Stimulated activated CD8-positive, alpha-beta memory T cell treated with anti-CD3 and anti-CD28 coated beads, Interleukin-15, amount 100 ng/mL, for 48 hours (primary cell): ENCODE measurements around the gene TRIM72.
"Not testable (repeated sequence)": the region's sequence is repeated elsewhere in the genome, so short reads cannot be mapped to it uniquely, and the experiment has no call there.

ENCODE experiments used
- DNase-seq, 2 donors: peaks; one replicate each; pipeline ENCODE4 v3.0.0-alpha.2; 2020; ENCODE audit warnings: low read depth in 2 of 2

The TRIM72 gene

GRCh38 chr16:31215287-31216162 is 1.6 kb downstream of the TRIM72 start:
- no peak for DNase-seq

DNA sequence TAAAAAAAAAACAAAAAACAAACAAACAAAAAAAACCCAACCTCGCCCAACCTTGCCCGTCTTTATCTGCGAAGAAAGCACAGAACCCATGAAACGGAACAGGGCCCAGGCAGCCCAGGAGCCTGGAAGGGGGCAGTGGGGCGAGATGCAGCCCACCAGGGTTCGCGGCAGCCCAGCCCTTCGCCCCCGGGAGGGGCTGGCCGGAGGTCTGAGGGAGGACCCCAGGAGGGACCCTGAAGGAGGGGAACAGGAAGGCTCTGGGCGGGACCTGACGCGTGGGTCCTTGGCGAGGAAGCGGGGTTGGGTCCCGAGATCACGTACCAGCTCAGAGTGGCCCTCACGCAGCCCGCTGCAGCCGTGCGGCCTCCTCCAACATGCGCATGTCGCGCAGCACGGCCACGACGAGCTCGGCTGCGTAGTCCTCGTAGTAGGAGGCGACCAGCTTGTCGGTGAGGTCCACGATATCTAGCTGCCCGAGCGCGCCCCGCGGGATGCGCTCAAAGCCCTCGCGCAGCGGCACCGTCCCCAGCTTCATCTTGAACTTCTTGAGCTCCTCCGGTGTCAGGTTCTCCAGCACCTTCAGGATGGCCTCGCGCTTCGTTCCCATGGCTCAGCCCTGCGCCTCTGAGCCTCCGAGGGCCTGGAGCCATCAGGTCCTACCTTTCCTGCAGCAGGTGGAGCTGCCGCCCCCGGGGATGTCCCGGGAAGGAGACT is 2.7 kb downstream of the TRIM72 start, which contains the start of gene PYDC1:
TSS of gene PYDC1 (minus strand) at position 714 of the 714 bp plus-strand sequence. CDS start at position 607, 107 bp downstream.
- no peak for DNase-seq

DNA sequence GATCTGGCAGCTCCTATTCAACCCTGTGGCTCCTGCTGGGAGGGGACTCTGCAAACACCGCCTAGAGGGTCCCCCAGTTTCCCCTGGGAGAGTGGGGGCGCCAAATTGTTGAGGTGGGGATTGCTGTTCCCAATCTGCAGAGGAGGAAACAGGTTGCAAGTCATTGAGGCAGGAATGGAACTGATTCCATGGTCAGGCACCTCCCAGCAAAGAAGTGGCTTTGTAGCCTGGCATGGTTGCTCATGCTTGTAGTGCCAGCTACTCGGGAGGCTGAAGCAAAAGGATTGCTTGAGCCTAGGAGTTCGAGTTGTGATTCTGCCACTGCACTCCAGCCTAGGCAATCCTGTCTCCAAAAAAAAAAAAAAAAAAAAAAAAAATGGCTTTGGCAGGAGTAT is 3.2 kb downstream of the TRIM72 start:
- no peak for DNase-seq

DNA sequence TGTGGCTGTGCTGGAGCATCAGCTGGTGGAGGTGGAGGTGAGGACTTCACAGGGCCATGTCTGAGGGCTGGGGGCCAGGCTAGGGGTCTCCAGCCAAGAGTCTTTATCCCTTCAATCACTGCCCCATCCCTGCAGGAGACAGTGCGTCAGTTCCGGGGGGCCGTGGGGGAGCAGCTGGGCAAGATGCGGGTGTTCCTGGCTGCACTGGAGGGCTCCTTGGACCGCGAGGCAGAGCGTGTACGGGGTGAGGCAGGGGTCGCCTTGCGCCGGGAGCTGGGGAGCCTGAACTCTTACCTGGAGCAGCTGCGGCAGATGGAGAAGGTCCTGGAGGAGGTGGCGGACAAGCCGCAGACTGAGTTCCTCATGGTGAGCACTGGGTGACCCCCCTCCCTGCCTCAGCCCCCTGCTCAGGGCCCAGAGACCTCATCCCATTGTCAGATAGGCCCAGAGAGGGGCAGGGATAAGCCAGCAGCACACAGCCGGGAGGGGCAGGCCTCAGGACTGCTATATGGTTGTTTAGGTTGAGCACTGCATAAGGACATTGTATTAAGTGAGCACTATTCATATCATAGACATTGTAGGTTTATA is 5.3 kb downstream of the TRIM72 start:
- DNase-seq, result no peak

- no peak for DNase-seq
Observed at GRCh38 chr16:31221357-31222160, 7.6 kb downstream of the TRIM72 start.

DNA sequence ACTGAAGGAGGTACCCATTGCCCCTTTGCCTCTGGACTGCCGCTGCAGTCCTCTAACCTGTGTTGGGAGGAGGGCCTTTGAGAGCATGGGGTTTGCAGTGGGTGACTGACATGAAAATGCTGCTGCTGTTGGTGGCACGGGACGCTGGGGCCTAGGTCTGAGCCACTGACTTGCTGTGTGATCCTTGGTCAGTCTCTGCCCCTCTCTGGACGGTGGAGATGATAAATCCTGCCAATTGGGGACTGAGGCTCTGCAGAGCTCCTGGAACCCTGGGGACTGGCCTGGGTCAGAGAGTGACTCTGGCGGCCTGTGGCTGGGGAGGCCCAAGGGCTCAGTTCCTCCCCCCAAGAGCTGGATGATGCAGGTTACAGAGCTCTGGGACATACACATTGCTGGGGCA is 9.1 kb downstream of the TRIM72 start:
- no peak for DNase-seq

GRCh38 chr16:31224092-31224955 is 10.4 kb downstream of the TRIM72 start:
- DNase-seq, result no peak

DNA sequence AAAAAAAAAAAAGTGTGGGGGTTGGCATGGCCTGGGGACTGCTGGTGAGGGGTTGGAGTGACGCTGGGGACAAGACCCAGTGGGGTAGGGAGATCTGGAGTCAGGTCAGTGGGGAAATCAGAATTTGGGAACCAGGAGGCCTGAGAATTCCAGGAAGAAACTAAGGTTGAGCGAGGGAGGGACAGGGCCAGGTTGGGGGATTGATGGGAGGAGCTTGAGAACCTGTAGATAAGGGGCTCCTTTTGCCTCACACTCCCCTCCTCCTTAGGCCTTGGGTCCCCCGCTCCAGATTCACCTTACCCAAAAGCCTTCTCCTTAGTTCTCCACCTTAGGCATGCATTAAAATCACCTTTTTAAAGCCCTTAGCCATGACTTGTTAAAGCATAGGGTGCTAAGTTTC is 11.3 kb downstream of the TRIM72 start:
- no peak for DNase-seq

GRCh38 chr16:31228206-31228605 is 14.3 kb downstream of the TRIM72 start:
- DNase-seq, result no peak

DNA sequence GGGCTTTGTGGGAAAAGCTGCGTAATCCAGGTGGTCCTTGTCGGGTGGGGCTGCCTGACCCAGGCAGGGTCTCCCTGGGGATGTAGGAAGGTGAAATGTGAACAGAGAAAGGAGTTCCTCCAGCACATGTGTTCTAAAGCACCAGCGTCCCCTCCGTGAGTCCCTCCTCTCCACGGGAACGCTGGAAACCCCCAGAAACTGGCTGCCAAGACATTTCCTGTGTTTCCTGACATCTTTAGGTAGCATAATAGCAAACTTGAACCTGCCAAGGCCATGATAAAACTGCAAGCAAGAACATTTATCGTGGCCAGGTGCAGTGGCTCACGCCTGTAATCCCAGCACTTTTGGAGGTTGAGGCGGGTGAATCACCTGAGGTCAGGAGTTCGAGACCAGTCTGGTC is 15.6 kb downstream of the TRIM72 start:
- DNase-seq, result no peak

GRCh38 chr16:31238041-31238440 is 24.1 kb downstream of the TRIM72 start:
- DNase-seq, result no peak

GRCh38 chr16:31242206-31242605 is 28.3 kb downstream of the TRIM72 start:
- no peak for DNase-seq

GRCh38 chr16:31243734-31244670 is 30.1 kb downstream of the TRIM72 start:
- DNase-seq, result no peak

DNA sequence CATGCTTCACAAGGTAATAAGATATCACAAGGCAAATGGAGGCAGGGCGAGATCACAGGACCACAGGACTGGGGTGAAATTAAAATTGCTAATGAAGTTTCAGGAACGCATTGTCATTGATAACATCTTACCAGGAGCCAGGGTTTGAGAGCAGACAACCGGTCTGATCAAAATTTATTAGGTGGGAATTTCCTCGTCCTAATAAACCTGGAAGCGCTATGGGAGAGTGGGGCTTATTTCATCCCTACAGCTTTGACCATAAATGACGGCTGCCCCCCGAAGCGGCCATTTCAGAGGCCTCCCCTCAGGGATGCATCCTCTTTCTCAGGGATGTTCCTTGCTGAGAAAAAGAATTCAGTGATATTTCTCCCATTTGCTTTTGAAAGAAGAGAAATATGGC is 31.7 kb downstream of the TRIM72 start:
- DNase-seq, result not testable (repeated sequence)

GRCh38 chr16:31246296-31246695 is 32.4 kb downstream of the TRIM72 start:
- no peak for DNase-seq

- no peak for DNase-seq
Observed at GRCh38 chr16:31248344-31248743, 34.4 kb downstream of the TRIM72 start.

- DNase-seq, result no peak
Observed at GRCh38 chr16:31250782-31251384, 37.0 kb downstream of the TRIM72 start.

DNA sequence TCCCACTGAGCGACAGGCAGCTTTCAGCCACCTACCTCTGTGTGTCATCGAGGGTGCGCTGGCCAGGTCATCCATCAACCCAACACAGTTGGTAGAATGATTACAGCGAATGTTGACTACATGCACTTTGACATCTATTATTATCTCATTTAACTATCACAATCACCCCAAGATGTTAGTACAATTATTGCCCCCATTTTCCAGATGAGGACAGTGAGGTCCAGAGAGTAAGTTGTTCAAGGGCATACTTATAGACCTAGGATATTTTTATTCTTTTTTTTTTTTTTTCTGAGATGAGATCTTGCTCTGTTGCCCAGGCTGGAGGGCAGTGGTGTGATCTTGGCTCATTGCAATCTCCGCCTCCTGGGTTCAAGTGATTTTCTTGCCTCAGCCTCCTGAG is 37.5 kb downstream of the TRIM72 start:
- DNase-seq, result no peak

GRCh38 chr16:31253642-31254045 is 39.7 kb downstream of the TRIM72 start:
- DNase-seq, result peak; percentile 26 to 37
